K562 (cell line): ENCODE measurements around the gene MYBPHL. TPM values are rescaled to one million over a fixed set of nuclear protein-coding genes. Genes with fewer than 3 reads are reported as not detected.

Source experiments
- NEUROD1 ChIP-seq: fragments of 150-350 bp; IDR thresholded peaks from 2 replicates; pipeline ENCODE4 v1.6.1; 2014; ENCODE audit warnings: borderline replicate concordance, low read length, low read depth; ENCODE audit not compliant: partially characterized antibody
- POLR2B ChIP-seq: fragments of 450-650 bp; IDR thresholded peaks from 2 replicates; pipeline ENCODE4 v1.6.1; 2018; ENCODE audit warnings: low read depth; ENCODE audit not compliant: partially characterized antibody
- RNF2 ChIP-seq: sonication (generic); IDR thresholded peaks from 2 replicates; pipeline ENCODE4 v1.6.1; 2016
- SUPT5H ChIP-seq: fragments of 450-650 bp; IDR thresholded peaks from 2 replicates; pipeline ENCODE4 v1.6.1; 2016
- TEAD2 ChIP-seq: fragments of 450-650 bp; IDR thresholded peaks from 2 replicates; pipeline ENCODE4 v1.6.1; 2016; ENCODE audit warnings: missing genetic modification characterization, control low read depth, missing compliant biosample characterization
- THRA ChIP-seq: fragments of 450-650 bp; IDR thresholded peaks from 2 replicates; pipeline ENCODE4 v1.6.1; 2017; ENCODE audit warnings: mild to moderate bottlenecking, moderate library complexity
- ZNF444 ChIP-seq: fragments of 250-450 bp; sonication (Bioruptor Pico); IDR thresholded peaks from 2 replicates; pipeline ENCODE4 v1.4.0; 2020; ENCODE audit warnings: mild to moderate bottlenecking, moderate library complexity
- polyA plus RNA-seq, 8 experiments: library from polyadenylated mRNA; depleted of rRNA in 4 of 8; stranded (reverse) in 5 of 8; unstranded in 3 of 8; fragments of >200 nt; fragmentation: Nextera tagmentation in 2 of 8; fragmentation: Illumina TruSeq in 1 of 8; extraction: Ambion mirVana in 2 of 8; extraction: Trizol in 1 of 8; gene quantifications; 2 replicates each; pipeline versions ENCODE4 v1.2.1 to v1.2.3, GENCODE V29; 2011 to 2014; ENCODE audit warnings: inconsistent platforms in 1 of 8, missing spikeins in 1 of 8
- total RNA-seq, 7 experiments: library from RNA; depleted of rRNA in 6 of 7; stranded (reverse); fragments of >200 nt in 6 of 7; fragmentation: Illumina TruSeq in 2 of 7; extraction: Trizol in 2 of 7; gene quantifications; 2 replicates each; pipeline versions ENCODE4 v1.2.1 to v1.2.3, GENCODE V29; 2011 to 2021; ENCODE audit warnings: low replicate concordance in 1 of 7
- TF ChIP-seq, protein P1 (sequence below): fragments of 450-650 bp; IDR thresholded peaks from 2 replicates; pipeline ENCODE4 v1.6.1; 2016; ENCODE audit warnings: mild to moderate bottlenecking, moderate library complexity
- TF ChIP-seq, protein P2 (sequence below): fragments of 450-650 bp; formaldehyde crosslinking; IDR thresholded peaks from 2 replicates; pipeline ENCODE4 v1.4.0; 2022; ENCODE audit warnings: missing genetic modification characterization
- TF ChIP-seq, protein P3 (sequence below): sonication (generic); formaldehyde crosslinking; IDR thresholded peaks from 2 replicates; pipeline ENCODE4 v1.8.1; 2023; ENCODE audit warnings: mild to moderate bottlenecking, missing genetic modification reagents, moderate library complexity
- TF ChIP-seq, protein P4 (sequence below), 2 experiments: fragments of 450-650 bp; conservative IDR thresholded peaks; 2 replicates each; pipeline ENCODE4 v1.6.1; 2017; ENCODE audit warnings: mild to moderate bottlenecking in 2 of 2, moderate library complexity in 2 of 2

Gene MYBPHL
- total and polyA plus RNA-seq, 9 of the 15 experiments (the other 6 are each of a cell fraction or from before 2014, with no cell fraction given), result 0.20 to 1.9 (median 0.33) TPM

DNA sequence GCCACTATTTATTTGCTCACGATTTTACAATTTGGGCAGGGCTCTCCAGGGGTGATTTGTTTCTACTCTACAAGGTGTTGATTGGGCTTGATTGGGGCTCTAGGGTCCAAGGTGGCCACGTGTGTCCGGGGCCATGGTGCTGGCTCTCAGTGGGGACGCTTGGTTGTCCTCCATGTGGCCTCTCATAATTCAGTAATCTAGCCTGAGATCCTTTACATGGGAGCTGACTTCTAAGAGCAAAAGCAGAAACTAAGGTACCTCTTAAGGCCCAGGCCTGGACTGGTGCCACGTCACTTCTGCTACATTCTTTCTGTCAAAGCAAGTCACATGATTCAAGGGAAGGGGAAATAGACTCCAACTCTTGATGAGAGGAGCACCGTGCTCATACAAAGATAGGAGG is 15.8 kb downstream of the MYBPHL start (continued):
- TF ChIP-seq, protein P1, sequence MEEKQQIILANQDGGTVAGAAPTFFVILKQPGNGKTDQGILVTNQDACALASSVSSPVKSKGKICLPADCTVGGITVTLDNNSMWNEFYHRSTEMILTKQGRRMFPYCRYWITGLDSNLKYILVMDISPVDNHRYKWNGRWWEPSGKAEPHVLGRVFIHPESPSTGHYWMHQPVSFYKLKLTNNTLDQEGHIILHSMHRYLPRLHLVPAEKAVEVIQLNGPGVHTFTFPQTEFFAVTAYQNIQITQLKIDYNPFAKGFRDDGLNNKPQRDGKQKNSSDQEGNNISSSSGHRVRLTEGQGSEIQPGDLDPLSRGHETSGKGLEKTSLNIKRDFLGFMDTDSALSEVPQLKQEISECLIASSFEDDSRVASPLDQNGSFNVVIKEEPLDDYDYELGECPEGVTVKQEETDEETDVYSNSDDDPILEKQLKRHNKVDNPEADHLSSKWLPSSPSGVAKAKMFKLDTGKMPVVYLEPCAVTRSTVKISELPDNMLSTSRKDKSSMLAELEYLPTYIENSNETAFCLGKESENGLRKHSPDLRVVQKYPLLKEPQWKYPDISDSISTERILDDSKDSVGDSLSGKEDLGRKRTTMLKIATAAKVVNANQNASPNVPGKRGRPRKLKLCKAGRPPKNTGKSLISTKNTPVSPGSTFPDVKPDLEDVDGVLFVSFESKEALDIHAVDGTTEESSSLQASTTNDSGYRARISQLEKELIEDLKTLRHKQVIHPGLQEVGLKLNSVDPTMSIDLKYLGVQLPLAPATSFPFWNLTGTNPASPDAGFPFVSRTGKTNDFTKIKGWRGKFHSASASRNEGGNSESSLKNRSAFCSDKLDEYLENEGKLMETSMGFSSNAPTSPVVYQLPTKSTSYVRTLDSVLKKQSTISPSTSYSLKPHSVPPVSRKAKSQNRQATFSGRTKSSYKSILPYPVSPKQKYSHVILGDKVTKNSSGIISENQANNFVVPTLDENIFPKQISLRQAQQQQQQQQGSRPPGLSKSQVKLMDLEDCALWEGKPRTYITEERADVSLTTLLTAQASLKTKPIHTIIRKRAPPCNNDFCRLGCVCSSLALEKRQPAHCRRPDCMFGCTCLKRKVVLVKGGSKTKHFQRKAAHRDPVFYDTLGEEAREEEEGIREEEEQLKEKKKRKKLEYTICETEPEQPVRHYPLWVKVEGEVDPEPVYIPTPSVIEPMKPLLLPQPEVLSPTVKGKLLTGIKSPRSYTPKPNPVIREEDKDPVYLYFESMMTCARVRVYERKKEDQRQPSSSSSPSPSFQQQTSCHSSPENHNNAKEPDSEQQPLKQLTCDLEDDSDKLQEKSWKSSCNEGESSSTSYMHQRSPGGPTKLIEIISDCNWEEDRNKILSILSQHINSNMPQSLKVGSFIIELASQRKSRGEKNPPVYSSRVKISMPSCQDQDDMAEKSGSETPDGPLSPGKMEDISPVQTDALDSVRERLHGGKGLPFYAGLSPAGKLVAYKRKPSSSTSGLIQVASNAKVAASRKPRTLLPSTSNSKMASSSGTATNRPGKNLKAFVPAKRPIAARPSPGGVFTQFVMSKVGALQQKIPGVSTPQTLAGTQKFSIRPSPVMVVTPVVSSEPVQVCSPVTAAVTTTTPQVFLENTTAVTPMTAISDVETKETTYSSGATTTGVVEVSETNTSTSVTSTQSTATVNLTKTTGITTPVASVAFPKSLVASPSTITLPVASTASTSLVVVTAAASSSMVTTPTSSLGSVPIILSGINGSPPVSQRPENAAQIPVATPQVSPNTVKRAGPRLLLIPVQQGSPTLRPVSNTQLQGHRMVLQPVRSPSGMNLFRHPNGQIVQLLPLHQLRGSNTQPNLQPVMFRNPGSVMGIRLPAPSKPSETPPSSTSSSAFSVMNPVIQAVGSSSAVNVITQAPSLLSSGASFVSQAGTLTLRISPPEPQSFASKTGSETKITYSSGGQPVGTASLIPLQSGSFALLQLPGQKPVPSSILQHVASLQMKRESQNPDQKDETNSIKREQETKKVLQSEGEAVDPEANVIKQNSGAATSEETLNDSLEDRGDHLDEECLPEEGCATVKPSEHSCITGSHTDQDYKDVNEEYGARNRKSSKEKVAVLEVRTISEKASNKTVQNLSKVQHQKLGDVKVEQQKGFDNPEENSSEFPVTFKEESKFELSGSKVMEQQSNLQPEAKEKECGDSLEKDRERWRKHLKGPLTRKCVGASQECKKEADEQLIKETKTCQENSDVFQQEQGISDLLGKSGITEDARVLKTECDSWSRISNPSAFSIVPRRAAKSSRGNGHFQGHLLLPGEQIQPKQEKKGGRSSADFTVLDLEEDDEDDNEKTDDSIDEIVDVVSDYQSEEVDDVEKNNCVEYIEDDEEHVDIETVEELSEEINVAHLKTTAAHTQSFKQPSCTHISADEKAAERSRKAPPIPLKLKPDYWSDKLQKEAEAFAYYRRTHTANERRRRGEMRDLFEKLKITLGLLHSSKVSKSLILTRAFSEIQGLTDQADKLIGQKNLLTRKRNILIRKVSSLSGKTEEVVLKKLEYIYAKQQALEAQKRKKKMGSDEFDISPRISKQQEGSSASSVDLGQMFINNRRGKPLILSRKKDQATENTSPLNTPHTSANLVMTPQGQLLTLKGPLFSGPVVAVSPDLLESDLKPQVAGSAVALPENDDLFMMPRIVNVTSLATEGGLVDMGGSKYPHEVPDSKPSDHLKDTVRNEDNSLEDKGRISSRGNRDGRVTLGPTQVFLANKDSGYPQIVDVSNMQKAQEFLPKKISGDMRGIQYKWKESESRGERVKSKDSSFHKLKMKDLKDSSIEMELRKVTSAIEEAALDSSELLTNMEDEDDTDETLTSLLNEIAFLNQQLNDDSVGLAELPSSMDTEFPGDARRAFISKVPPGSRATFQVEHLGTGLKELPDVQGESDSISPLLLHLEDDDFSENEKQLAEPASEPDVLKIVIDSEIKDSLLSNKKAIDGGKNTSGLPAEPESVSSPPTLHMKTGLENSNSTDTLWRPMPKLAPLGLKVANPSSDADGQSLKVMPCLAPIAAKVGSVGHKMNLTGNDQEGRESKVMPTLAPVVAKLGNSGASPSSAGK, result peak; percentile 51
- TF ChIP-seq, protein P2, sequence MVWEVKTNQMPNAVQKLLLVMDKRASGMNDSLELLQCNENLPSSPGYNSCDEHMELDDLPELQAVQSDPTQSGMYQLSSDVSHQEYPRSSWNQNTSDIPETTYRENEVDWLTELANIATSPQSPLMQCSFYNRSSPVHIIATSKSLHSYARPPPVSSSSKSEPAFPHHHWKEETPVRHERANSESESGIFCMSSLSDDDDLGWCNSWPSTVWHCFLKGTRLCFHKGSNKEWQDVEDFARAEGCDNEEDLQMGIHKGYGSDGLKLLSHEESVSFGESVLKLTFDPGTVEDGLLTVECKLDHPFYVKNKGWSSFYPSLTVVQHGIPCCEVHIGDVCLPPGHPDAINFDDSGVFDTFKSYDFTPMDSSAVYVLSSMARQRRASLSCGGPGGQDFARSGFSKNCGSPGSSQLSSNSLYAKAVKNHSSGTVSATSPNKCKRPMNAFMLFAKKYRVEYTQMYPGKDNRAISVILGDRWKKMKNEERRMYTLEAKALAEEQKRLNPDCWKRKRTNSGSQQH (CRISPR knock-in tag), result no peak
- TF ChIP-seq, protein P3, sequence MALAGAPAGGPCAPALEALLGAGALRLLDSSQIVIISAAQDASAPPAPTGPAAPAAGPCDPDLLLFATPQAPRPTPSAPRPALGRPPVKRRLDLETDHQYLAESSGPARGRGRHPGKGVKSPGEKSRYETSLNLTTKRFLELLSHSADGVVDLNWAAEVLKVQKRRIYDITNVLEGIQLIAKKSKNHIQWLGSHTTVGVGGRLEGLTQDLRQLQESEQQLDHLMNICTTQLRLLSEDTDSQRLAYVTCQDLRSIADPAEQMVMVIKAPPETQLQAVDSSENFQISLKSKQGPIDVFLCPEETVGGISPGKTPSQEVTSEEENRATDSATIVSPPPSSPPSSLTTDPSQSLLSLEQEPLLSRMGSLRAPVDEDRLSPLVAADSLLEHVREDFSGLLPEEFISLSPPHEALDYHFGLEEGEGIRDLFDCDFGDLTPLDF (CRISPR knock-in tag), result no peak
- TF ChIP-seq ZNF444 (no peak), SUPT5H (no peak), RNF2 (no peak), NEUROD1 (no peak), THRA (no peak), POLR2B (no peak), TEAD2 (tag) (peak; percentile 34; the same call in 1 of the 2 replicates)
- TF ChIP-seq, protein P4, sequence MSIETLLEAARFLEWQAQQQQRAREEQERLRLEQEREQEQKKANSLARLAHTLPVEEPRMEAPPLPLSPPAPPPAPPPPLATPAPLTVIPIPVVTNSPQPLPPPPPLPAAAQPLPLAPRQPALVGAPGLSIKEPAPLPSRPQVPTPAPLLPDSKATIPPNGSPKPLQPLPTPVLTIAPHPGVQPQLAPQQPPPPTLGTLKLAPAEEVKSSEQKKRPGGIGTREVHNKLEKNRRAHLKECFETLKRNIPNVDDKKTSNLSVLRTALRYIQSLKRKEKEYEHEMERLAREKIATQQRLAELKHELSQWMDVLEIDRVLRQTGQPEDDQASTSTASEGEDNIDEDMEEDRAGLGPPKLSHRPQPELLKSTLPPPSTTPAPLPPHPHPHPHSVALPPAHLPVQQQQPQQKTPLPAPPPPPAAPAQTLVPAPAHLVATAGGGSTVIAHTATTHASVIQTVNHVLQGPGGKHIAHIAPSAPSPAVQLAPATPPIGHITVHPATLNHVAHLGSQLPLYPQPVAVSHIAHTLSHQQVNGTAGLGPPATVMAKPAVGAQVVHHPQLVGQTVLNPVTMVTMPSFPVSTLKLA (conservative IDR thresholded peaks at IDR 0.05), result 0 out of 4 replicates have a peak, but pooled peaks of 1 of the 2 experiments have one; percentile 16
